ENCODE results near the gene PLXDC2.

GRCh38 chr10:20265146-20265545 lies 448.9 kb downstream of the PLXDC2 start:
- TF ChIP-seq CTCF (IDR thresholded peaks at IDR 0.05) (no peak), POLR2AphosphoS5 (IDR thresholded peaks at IDR 0.05) (no peak), POLR2A (IDR thresholded peaks at IDR 0.05) (no peak)
